ENCODE measurements around the gene SHC3. TPM values are rescaled to one million over a fixed set of nuclear protein-coding genes. Genes with fewer than 3 reads are reported as not detected.

SHC3 gene
- total RNA-seq, 3 donors from 2014 or later = 0.03 TPM

DNA sequence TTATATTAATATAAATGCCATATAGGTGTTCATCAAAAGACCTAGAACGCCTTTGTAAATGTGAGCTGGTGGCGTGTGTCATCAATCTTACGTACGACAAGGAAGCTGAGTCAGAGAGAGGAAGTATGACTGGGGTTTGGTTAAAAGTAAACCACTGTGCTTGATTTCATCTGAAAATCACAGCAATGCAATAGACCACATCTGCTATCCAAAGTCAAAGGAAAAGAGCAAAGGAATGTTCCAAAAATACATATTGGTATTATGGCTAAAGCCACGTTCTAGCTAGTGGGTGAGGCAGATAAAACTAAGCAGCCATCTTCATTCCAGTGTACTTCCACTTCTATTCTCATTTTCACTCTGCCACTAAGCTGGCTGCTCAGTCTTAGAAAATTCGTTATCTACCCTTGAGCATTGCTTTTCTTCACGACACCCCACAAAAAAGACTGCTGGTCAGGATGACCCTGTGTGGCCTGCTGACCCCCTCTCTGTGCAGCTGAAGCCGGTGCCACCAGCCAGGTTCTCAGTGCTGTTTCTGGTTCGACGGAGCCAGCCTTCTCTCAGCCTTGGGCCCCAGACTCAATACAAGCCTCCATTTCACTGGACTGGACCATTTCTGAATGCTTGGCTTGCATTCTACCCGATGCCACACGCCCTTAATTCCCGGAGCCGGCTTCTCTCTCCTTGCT lies 23.8 kb downstream of the SHC3 start:
- Mint-ChIP-seq H3K36me3 (ENCODE audit: insufficient read depth) (no peaks in the 10 kb centered on the region), H3K9me3 (peaks cover 3% of the 10 kb centered on the region), H3K27me3 (ENCODE audit: low read depth) (peaks cover 14% of the 10 kb centered on the region), H3K4me3 (no peak overlapping the region), H3K4me1 (ENCODE audit: low read depth) (peaks cover 20% of the 10 kb centered on the region)
- ATAC-seq (peak; percentile 82 to 83), DNase-seq (no peak)

DNA sequence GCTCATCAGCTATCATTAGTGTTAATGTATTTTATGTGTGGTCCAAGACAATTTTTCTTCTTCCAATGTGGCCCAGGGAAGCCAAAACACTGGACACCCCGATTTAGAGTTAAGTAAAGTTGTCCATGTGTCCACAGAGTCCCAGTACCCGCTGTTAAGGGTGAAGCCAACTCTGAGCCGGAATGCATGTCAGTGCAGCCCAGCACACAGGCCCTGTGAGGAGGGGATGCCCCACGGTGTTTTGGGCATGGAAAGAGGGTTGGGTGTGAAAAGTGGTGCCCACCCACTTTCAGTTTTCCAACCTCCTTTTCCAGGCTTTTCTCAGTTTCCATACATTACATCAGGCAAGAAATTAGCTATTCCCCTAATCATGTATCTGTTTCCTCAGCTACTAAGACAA lies 24.4 kb downstream of the SHC3 start:
- Mint-ChIP-seq H3K36me3 (ENCODE audit: insufficient read depth) (no peaks in the 10 kb centered on the region), H3K4me1 (ENCODE audit: low read depth) (peaks cover 20% of the 10 kb centered on the region), H3K27me3 (ENCODE audit: low read depth) (peaks cover 13% of the 10 kb centered on the region), H3K4me3 (no peak overlapping the region), H3K9me3 (peaks cover 3% of the 10 kb centered on the region)
- ATAC-seq (peak; percentile 24 to 51), DNase-seq (no peak)

DNA sequence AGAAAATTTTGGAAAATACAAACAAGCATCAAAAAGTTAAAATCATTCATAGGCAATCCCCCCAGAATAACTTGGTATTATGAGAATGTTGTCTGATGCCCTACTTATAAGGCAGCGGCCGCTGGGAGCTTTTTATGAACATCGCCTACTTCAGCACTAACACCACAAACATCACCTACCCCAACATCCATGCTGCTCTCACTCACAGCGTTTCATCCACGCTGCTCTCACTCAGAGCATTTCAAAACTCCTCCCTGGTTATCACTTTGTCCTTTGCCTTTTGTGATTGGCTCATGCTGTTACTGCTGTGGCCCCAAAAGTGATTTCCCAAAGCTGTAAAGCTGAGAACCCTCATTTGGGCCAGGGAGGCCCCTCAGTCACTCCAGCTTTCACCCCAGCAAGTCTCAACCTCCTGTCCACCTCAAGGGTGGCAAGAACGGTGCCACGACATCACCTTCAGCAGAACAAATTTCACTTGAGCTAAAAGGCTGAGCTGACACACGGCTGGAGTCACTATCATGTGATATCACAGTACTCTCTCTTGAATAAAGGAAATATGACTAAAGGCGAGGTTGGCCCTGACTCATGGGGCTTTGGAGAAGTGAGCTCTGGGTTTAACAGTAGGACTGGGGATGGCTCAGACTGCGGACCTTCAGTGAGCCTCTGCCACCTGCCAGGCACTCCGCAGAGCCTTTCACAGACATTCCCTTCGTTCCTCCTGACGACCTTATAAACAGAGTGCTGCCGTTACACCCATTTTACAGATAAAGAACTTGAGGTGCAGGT lies 25.2 kb downstream of the SHC3 start:
- H3K36me3 Mint-ChIP-seq (ENCODE audit: insufficient read depth) = no peaks in the 10 kb centered on the region
- peak overlapping the region; percentile 10 for H3K4me3 Mint-ChIP-seq
- peaks cover 10% of the 10 kb centered on the region for H3K27me3 Mint-ChIP-seq (ENCODE audit: low read depth)
- DNase-seq = no peak
- H3K4me1 Mint-ChIP-seq (ENCODE audit: low read depth) = peaks cover 20% of the 10 kb centered on the region
- peak; percentile 85 to 87 for ATAC-seq
- H3K9me3 Mint-ChIP-seq = peaks cover 1% of the 10 kb centered on the region

DNA sequence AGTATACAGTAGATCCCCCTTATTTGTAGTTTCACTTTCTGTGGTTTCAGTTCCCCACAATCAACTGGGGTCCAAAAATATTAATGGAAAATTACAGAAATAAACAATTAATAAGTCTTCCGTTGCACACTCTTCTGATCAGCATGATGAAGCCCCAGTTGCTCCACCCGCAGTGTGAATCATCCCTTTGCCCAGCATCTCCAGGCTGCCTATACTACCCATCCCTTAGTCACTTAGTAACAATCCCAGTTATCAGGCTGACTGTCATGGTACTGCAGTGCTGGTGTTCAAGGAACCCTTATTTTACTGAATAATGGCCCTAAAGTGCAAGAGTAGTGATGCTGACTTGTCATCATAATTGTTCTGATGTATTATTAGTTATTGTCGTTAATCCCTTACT lies 28.9 kb downstream of the SHC3 start:
- Mint-ChIP-seq H3K27me3 (ENCODE audit: low read depth) (peaks cover 4% of the 10 kb centered on the region), H3K4me1 (ENCODE audit: low read depth) (peaks cover 15% of the 10 kb centered on the region), H3K9me3 (no peaks in the 10 kb centered on the region), H3K4me3 (no peak overlapping the region), H3K36me3 (ENCODE audit: insufficient read depth) (no peaks in the 10 kb centered on the region)
- ATAC-seq (no peak), DNase-seq (no peak)

DNA sequence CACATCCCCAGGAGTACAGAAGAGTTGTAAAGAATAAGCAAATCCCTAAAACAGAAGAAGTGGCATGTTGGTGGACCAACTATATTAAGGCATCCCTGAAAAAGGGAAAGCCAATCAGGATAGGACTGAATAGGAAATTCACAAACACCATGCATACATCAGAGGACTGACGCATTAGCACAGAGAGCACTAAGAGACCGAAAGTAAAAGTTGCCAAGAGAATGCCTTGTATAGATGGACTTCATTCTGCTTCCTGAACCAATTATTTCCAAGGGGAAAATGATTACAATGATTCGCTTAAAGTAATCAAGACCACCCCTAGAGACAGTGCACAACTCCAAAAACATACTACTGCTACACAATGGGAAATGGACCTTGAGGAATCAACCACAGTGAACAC lies 33.5 kb downstream of the SHC3 start:
- Mint-ChIP-seq H3K9me3 (no peaks in the 10 kb centered on the region), H3K36me3 (ENCODE audit: insufficient read depth) (no peaks in the 10 kb centered on the region), H3K4me1 (ENCODE audit: low read depth) (no peaks in the 10 kb centered on the region), H3K27me3 (ENCODE audit: low read depth) (peaks cover 5% of the 10 kb centered on the region), H3K4me3 (no peak overlapping the region)
- DNase-seq (no peak), ATAC-seq (no peak)

DNA sequence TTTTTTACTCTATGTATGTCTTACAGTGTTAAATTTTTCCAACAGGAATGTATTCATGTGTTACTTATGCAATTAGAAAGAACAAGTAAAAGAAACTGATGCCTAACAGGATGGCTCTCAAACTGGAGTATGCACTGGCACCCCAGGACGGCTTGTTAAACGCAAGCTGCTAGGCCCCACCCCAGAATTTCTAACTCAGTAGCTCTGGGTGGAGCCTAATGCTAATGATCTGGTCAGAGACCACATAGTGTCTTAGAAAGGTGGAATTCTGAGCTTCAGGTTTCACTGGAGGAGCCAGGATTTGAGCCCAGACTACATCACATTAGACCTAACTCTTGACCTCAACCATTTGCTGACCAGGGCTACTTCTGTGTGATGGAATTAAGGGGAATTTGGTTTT lies 34.4 kb downstream of the SHC3 start:
- no peak overlapping the region for H3K4me3 Mint-ChIP-seq
- H3K36me3 Mint-ChIP-seq (ENCODE audit: insufficient read depth) = no peaks in the 10 kb centered on the region
- no peak for DNase-seq
- ATAC-seq = no peak
- H3K27me3 Mint-ChIP-seq (ENCODE audit: low read depth) = peaks cover 5% of the 10 kb centered on the region
- no peaks in the 10 kb centered on the region for H3K4me1 Mint-ChIP-seq (ENCODE audit: low read depth)
- no peaks in the 10 kb centered on the region for H3K9me3 Mint-ChIP-seq

DNA sequence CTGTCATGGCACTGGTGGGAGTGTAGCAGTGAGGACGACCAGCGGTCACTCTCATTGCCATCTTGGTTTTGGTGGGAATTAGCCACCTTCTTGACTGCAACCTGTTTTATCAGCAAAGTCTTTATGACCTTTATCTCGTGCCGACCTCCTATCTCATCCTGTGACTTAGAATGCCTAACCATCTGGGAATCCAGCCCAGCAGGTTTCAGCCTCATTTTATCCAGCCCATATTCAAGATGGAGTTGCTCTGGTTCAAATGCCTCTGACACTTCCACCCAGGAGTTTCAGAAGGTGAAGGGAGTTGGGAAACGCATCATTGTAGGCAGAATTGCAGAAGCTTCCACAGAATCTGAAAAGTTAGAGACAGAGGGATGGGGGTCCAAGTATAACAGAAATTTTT lies 35.4 kb downstream of the SHC3 start:
- no peaks in the 10 kb centered on the region for H3K9me3 Mint-ChIP-seq
- DNase-seq = no peak
- H3K4me3 Mint-ChIP-seq = no peak overlapping the region
- no peaks in the 10 kb centered on the region for H3K4me1 Mint-ChIP-seq (ENCODE audit: low read depth)
- no peaks in the 10 kb centered on the region for H3K36me3 Mint-ChIP-seq (ENCODE audit: insufficient read depth)
- H3K27me3 Mint-ChIP-seq (ENCODE audit: low read depth) = peaks cover 5% of the 10 kb centered on the region
- ATAC-seq = no peak

DNA sequence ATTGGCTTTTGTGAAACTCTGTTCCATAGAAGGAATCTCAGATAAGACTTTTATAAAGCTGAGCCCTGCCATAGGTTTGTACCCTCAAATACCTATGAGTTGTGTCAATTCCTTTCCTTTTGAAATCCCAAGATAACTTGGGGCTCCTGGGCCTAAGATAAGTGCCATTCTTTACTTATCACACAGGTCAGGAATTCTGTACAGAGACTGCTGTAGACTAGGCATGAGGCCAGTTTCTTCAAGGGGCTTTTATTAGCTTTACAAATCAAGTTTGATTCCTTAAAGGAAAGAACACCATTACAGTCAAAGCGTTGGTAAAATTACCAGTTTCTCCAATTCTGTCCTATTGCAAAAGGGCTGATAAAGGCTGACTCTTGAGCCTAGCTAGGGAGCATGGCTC lies 39.2 kb downstream of the SHC3 start:
- DNase-seq (no peak), ATAC-seq (no peak)
- Mint-ChIP-seq H3K36me3 (ENCODE audit: insufficient read depth) (no peaks in the 10 kb centered on the region), H3K4me3 (no peak overlapping the region), H3K4me1 (ENCODE audit: low read depth) (peaks cover 5% of the 10 kb centered on the region), H3K27me3 (ENCODE audit: low read depth) (peaks cover 9% of the 10 kb centered on the region), H3K9me3 (no peaks in the 10 kb centered on the region)

DNA sequence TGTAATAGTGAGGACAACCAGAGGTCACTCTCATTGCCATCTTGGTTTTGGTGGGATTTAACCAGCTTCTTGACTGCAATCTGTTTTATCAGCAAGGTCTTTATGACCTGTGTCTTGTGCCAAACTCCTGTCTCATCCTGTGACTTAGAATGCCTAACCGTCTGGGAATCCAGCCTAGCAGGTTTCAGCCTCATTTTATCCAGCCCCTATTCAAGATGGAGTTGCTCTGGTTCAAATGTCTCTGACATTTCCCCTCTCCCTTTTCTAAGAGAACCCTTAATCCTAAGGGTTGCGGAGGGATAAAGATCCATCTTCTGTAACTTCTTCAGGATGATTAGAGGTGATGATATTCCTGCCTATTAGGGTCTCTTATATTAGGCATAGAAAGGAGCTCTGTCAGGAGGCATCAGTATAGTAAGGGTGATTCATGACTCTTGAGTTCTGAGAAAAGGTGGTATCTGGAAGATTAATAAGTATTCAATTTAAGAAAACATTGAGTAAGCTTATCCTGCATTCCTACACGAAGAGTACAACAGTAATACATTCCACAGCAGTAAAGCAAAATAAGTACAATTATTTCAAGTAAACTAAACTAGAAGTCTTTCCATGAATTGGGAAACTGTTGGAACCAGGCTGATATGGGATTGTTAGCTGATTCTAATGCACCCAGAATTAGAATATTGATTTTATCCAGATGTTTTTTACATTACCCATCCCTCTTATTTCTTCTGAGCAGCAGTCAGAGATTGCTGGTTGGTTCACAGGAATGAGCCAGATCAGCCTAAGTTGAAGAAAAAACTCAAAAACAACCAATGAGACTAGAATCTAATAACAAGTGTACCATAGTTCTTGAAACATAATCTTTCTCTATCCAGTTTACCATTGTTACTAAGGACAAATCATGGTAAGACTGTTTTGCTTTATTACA lies 39.9 kb downstream of the SHC3 start:
- Mint-ChIP-seq H3K36me3 (ENCODE audit: insufficient read depth) (no peaks in the 10 kb centered on the region), H3K27me3 (ENCODE audit: low read depth) (peaks cover 9% of the 10 kb centered on the region), H3K4me3 (no peak overlapping the region), H3K4me1 (ENCODE audit: low read depth) (peaks cover 5% of the 10 kb centered on the region), H3K9me3 (no peaks in the 10 kb centered on the region)
- no peak for ATAC-seq
- no peak for DNase-seq

DNA sequence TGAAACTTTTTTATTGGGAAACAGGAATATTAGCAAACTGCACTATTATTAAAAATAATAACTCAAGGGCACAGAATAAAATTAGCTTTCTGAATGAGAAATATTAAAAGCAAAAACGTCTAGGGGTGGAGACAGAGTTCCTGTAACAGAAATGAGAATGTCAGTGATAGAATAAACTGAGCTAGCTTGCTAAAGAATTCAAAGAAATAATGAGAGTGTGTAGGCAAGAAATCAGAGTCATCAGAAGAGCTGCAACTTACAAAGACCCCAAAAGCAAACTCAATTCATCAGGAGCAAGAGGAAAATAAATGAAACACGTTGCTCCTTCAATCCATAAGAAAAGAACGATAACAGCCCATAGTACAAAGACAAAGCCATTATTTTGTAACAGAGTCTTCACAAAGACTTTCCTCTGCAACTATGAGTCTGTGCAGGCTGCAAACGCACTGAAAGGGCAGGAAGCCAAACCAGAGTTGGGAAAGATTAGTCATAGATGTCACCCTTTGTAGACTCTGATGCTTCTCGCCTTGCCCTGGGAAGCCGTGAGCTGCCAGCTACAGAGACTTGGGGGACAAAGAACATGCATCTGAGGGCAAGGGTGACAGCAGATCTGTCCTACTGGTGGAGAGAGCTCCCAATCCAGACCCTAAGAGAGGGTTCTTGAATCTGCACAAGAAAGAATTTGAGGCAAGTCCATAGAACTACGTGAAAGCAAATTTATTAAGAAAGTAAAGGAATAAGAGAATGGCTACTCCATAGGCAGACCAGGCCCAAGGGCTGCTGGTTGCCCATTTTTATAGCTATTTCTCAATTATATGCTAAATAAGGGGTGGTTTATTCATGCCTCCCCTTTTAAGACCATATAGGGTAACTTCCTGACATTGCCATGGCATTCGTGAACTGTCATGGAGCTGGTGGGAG lies 40.8 kb downstream of the SHC3 start:
- no peaks in the 10 kb centered on the region for H3K9me3 Mint-ChIP-seq
- H3K4me1 Mint-ChIP-seq (ENCODE audit: low read depth) = peaks cover 5% of the 10 kb centered on the region
- H3K36me3 Mint-ChIP-seq (ENCODE audit: insufficient read depth) = no peaks in the 10 kb centered on the region
- ATAC-seq (peak; percentile 56 to 66), DNase-seq (no peak)
- peaks cover 9% of the 10 kb centered on the region for H3K27me3 Mint-ChIP-seq (ENCODE audit: low read depth)
- no peak overlapping the region for H3K4me3 Mint-ChIP-seq

DNA sequence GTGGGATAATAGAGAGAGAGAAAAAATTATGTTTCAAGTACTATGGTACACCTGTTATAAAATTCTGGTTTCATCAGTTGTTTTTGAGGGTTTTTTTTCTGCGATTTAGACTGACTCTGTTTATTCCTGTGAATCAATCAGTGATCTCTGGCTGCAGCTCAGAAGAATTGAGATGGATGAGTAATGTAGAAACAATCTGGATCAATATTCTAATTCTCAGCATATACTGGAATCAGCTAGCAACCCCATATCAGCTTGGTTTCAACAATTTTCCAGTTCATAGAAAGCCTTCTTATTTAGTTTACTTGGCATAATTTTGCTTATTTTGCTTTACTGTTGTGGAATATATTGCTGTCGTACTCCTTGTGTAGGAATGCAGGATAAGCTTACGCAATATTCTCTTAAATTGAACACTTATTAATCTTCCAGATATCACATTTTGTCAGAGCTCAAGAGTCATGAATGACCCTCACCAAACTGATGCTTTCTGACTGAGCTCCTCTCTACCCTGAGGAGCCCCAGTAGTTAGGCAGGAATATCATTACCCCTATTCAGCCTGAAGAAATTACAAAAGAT lies 42.9 kb downstream of the SHC3 start:
- Mint-ChIP-seq H3K9me3 (no peaks in the 10 kb centered on the region), H3K36me3 (ENCODE audit: insufficient read depth) (no peaks in the 10 kb centered on the region), H3K4me1 (ENCODE audit: low read depth) (peaks cover 5% of the 10 kb centered on the region), H3K4me3 (no peak overlapping the region), H3K27me3 (ENCODE audit: low read depth) (peaks cover 5% of the 10 kb centered on the region)
- DNase-seq = no peak
- no peak for ATAC-seq

DNA sequence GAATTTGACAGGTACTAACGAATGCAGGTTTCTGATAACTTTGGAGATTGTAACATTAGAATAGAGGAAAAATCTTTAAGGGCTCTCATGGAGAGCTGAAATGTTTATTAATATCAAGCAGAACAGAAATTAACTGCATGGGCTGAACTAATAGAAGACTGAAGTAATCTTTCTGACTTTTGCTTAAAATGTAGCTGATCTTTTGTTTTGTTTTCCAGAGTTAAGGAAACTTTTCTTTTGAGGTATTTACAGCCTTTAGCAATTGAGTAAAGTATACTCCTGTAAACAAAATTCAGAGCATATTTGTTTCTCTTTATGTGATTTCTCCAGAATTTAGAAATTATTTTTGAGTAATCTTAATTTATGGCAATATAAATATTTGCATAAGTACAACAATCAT lies 43.9 kb downstream of the SHC3 start:
- ATAC-seq (no peak), DNase-seq (no peak)
- Mint-ChIP-seq H3K9me3 (no peaks in the 10 kb centered on the region), H3K4me3 (no peak overlapping the region), H3K36me3 (ENCODE audit: insufficient read depth) (no peaks in the 10 kb centered on the region), H3K4me1 (ENCODE audit: low read depth) (peaks cover 5% of the 10 kb centered on the region), H3K27me3 (ENCODE audit: low read depth) (peaks cover 14% of the 10 kb centered on the region)

DNA sequence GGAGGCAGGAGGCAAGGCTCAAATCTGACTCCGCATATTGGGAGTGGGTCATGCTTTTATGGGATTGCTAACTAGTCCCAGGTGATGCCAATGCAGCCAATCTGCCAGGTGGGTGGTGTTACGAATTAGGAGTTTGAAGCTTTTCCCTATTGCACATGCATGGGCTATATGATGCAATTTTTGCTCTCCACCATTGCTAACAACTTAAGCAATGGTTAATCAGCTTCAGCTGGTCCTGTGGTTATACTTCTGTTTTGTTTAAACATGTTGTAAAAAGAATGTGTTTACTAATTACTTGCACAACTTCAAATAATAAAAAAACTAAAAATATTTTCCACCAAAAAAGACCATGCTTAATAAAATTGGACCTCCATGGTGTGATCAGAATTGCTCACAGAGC lies 55.7 kb downstream of the SHC3 start:
- no peaks in the 10 kb centered on the region for H3K36me3 Mint-ChIP-seq (ENCODE audit: insufficient read depth)
- no peak overlapping the region for H3K4me3 Mint-ChIP-seq
- DNase-seq (no peak), ATAC-seq (no peak)
- H3K9me3 Mint-ChIP-seq = peaks cover 10% of the 10 kb centered on the region
- no peaks in the 10 kb centered on the region for H3K4me1 Mint-ChIP-seq (ENCODE audit: low read depth)
- H3K27me3 Mint-ChIP-seq (ENCODE audit: low read depth) = peaks cover 15% of the 10 kb centered on the region

Measured in activated T-cell treated with anti-CD3 and anti-CD28 coated beads, Interleukin-2, amount 50 U/mL, for 4 hours (primary cell).